Gastroesophageal sphincter (tissue), 2 donors: ENCODE measurements around the gene RCN1.
A peak's percentile ranks its signal among the peaks of the same experiment; 100 is the strongest.

Source experiments
- POLR2A ChIP-seq, 2 donors: fragments of 450-650 bp; IDR thresholded peaks; one replicate each; pipeline ENCODE4 v1.6.1; 2017; ENCODE audit warnings: antibody characterized with exemption in 2 of 2, mild to moderate bottlenecking in 2 of 2, moderate library complexity in 1 of 2
- POLR2AphosphoS5 ChIP-seq: sonication (generic); formaldehyde crosslinking; IDR thresholded peaks from one replicate; pipeline ENCODE4 v1.6.1; 2017; ENCODE audit warnings: antibody characterized with exemption

DNA sequence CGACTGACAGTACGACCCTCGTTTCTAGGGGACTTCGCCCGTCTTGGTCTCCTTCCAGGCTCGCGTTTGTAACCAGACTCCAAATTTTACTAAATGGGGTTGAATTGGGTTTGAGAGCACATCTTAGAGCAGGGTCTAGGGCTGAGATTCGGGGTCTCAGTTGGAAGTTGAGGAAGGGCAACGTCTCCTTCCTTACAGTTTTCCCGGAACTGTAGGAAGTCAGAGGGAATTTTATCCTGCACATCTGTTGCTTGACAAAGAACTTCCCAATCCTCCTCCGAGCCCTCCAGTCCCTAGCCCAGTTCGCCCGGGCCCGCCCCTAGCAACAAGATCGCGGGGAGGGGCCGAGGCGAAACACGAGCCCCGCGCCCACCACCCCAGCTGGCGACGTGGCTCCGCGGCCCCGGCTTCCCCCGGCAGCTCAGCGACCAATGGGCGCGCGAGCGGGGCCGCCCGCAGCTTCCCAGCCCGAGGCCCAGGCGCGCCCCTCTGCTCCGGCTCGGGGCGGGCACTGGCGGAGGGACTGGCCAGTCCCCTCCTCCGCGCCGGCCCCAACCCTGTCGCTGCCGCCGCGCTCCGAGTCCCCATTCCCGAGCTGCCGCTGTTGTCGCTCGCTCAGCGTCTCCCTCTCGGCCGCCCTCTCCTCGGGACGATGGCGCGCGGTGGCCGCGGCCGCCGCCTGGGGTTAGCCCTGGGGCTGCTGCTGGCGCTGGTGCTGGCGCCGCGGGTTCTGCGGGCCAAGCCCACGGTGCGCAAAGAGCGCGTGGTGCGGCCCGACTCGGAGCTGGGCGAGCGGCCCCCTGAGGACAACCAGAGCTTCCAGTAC lies at the start of gene RCN1:
- peak; percentile 40 to 64 for TF ChIP-seq POLR2A (IDR thresholded peaks at IDR 0.05)
- TF ChIP-seq POLR2AphosphoS5, result peak; percentile 39
